Keratinocyte (primary cell): ENCODE measurements around the gene TAOK1.

Source experiments
- CTCF ChIP-seq, 3 experiments: IDR thresholded peaks in 1 of 3; conservative IDR thresholded peaks in 1 of 3; optimal IDR thresholded peaks in 1 of 3; 2 replicates in 2 of 3; 3 replicates in 1 of 3; pipeline versions ENCODE3 to v1.5.1; 2011; ENCODE audit warnings: low read length in 3 of 3, mild to moderate bottlenecking in 3 of 3, moderate library complexity in 2 of 3, control low read depth in 1 of 3, inconsistent platforms in 1 of 3; ENCODE audit not compliant: insufficient read depth in 2 of 3; ENCODE audit errors: extremely low read depth in 1 of 3
- EZH2 ChIP-seq: IDR thresholded peaks from one replicate; pipeline ENCODE4 v1.6.1; 2012; ENCODE audit warnings: inconsistent platforms, mild to moderate bottlenecking, low read length, moderate library complexity

- no peak for TF ChIP-seq CTCF (optimal IDR thresholded peaks at IDR 0.05 in 1 of 3, IDR thresholded peaks at IDR 0.05 in 1 of 3, conservative IDR thresholded peaks at IDR 0.05 in 1 of 3; ENCODE audit: extremely low read depth in 1 of 3, insufficient read depth in 2 of 3, low read length in 3 of 3)
- no peak for TF ChIP-seq EZH2
These were observed 124.6 kb downstream of the TAOK1 start for GRCh38 chr17:29514792-29515191.
